ENCODE measurements around the gene KRTAP10-7. TPM values are rescaled to one million over a fixed set of nuclear protein-coding genes. Genes with fewer than 3 reads are reported as not detected.
A peak's percentile ranks its signal among the peaks of the same experiment; 100 is the strongest.

KRTAP10-7 gene
- total RNA-seq, 1 donor from 2014 or later: not detected

- peaks cover 5% of the 10 kb centered on the region for H3K27me3 ChIP-seq (ENCODE audit: low read depth)
- H3K27ac ChIP-seq: no peak overlapping the region
- H3K4me3 ChIP-seq: no peak overlapping the region
- TF ChIP-seq, protein P1, sequence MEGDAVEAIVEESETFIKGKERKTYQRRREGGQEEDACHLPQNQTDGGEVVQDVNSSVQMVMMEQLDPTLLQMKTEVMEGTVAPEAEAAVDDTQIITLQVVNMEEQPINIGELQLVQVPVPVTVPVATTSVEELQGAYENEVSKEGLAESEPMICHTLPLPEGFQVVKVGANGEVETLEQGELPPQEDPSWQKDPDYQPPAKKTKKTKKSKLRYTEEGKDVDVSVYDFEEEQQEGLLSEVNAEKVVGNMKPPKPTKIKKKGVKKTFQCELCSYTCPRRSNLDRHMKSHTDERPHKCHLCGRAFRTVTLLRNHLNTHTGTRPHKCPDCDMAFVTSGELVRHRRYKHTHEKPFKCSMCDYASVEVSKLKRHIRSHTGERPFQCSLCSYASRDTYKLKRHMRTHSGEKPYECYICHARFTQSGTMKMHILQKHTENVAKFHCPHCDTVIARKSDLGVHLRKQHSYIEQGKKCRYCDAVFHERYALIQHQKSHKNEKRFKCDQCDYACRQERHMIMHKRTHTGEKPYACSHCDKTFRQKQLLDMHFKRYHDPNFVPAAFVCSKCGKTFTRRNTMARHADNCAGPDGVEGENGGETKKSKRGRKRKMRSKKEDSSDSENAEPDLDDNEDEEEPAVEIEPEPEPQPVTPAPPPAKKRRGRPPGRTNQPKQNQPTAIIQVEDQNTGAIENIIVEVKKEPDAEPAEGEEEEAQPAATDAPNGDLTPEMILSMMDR (IDR thresholded peaks at IDR 0.05): no peak
- H3K4me1 ChIP-seq: no peaks in the 10 kb centered on the region
- no peaks in the 10 kb centered on the region for H3K36me3 ChIP-seq
- ATAC-seq (no peak), DNase-seq (no peak)
- no peaks in the 10 kb centered on the region for H3K9me3 ChIP-seq
- intact Hi-C loops (cut with DNase I): no loop called here
Measured at GRCh38 chr21:44564886-44565598, 35.4 kb upstream of the KRTAP10-7 start.

DNA sequence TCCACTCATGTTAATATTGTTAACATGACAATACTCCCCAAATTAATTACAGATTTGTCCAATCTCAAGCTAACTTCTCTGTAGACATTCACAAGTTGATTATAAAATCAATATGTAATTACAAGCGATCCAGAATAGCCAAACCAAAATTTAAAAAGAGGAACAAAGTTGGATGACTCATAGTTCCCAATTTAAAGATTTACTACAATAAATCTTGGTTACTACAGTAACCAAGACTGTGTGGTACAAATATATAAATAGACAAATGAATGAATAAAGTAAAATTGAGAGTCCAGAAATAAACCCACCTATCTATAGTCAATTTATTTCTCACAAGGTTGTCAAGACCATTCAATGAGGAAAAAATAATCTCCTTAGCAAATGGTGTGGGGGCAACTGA lies 34.0 kb upstream of the KRTAP10-7 start:
- intact Hi-C loops (cut with DNase I): no loop called here
- Histone ChIP-seq H3K9me3 (peaks cover 7% of the 10 kb centered on the region), H3K4me1 (no peaks in the 10 kb centered on the region), H3K4me3 (no peak overlapping the region), H3K27ac (no peak overlapping the region), H3K36me3 (no peaks in the 10 kb centered on the region), H3K27me3 (ENCODE audit: low read depth) (peaks cover 5% of the 10 kb centered on the region)
- ATAC-seq (peak in 1 of 2 donors; percentile 35), DNase-seq (no peak)
- TF ChIP-seq, protein P1 (IDR thresholded peaks at IDR 0.05): no peak

DNA sequence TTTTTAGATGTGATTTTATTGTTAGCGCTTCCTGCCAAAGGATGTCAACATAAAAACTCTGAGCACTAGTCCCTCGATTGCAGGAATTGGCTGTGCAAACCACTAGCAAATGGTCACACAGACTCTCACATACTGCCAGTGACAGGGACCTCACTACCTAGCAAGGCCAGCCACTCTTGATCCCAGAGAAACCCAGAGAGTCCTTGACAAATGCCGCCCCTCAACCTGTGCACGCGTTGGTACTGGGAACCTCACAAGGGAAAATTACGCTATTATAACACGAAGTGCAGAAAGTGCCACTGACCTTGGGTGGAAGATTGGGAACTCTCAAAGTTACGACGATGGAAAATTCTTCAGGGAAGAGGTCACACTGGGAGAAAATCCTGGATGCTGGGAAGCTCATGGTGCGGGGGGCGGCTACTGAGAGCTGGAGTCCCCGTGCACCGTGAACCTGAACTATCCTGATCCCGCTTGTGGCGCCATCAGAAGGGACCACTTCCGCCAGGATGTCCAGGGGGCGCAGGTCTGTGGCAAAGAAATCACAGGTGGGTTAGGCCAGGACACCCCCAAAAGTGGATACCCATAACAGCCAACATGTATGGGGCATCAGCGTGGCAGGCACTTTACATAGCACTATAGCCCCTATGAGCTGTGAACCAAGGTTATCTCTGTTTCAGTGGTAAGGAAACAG lies 32.8 kb upstream of the KRTAP10-7 start:
- Histone ChIP-seq H3K27ac (no peak overlapping the region), H3K9me3 (peaks cover 7% of the 10 kb centered on the region), H3K4me3 (no peak overlapping the region), H3K36me3 (no peaks in the 10 kb centered on the region), H3K4me1 (no peaks in the 10 kb centered on the region), H3K27me3 (ENCODE audit: low read depth) (peaks cover 5% of the 10 kb centered on the region)
- TF ChIP-seq, protein P1 (IDR thresholded peaks at IDR 0.05): no peak
- DNase-seq: peak; percentile 35
- ATAC-seq: no peak
- intact Hi-C loops (cut with DNase I): no loop called here

DNA sequence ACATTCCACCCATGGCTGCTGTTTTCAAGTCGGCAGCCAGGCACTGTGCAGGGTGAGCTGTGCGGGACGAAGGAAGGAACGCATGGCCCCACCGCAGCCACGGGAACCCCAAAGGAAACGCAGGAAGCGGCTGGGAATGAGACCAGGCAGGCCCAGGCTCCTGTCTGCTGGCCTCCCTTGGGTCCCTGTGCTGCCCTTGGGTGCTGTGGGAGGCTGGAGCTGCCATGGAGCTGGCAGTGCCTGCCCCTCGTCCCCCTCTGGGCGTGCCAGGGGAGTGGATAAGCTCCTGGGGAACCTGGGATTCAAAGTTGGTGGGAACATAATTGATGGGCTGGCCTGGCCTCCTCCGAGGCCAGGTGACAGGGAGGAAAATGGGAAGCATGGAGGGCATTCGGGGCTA lies 32.1 kb upstream of the KRTAP10-7 start:
- ATAC-seq: no peak
- intact Hi-C loops (cut with DNase I): no loop called here
- TF ChIP-seq, protein P1 (IDR thresholded peaks at IDR 0.05): no peak

GRCh38 chr21:44568667-44569556 lies 31.5 kb upstream of the KRTAP10-7 start:
- Histone ChIP-seq H3K27ac (no peak overlapping the region), H3K9me3 (peaks cover 7% of the 10 kb centered on the region), H3K36me3 (no peaks in the 10 kb centered on the region), H3K4me1 (no peaks in the 10 kb centered on the region), H3K27me3 (ENCODE audit: low read depth) (peaks cover 5% of the 10 kb centered on the region), H3K4me3 (no peak overlapping the region)
- intact Hi-C loops (cut with DNase I): no loop called here
- no peak for ATAC-seq
- TF ChIP-seq, protein P1 (IDR thresholded peaks at IDR 0.05): no peak
- DNase-seq: no peak

More for the DNA sequence above, 32.1 kb upstream of the KRTAP10-7 start:
- no peaks in the 10 kb centered on the region for H3K36me3 ChIP-seq
- H3K4me1 ChIP-seq: no peaks in the 10 kb centered on the region
- peaks cover 5% of the 10 kb centered on the region for H3K27me3 ChIP-seq (ENCODE audit: low read depth)
- no peak overlapping the region for H3K27ac ChIP-seq
- H3K4me3 ChIP-seq: no peak overlapping the region
- H3K9me3 ChIP-seq: peaks cover 7% of the 10 kb centered on the region
- DNase-seq: peak; percentile 35

All from lower lobe of right lung (tissue), 2 donors.